H9 (cell line): ENCODE measurements around the gene PANX2. TPM values are rescaled to one million over a fixed set of nuclear protein-coding genes. Genes with fewer than 3 reads are reported as not detected.

Experiments
- DNase-seq: peaks from one replicate; pipeline ENCODE4 v3.0.0-alpha.2; 2017
- H2AFZ ChIP-seq: one replicate; pipeline ENCODE4 v1.6.1; 2013; ENCODE audit warnings: mild to moderate bottlenecking, low read length, control low read depth, moderate library complexity
- H2AK5ac ChIP-seq: 2 replicates; pipeline ENCODE4 v1.6.1; 2013; ENCODE audit warnings: low read length, control low read depth, mixed read lengths; ENCODE audit not compliant: insufficient read length
- H2BK120ac ChIP-seq: one replicate; pipeline ENCODE4 v1.6.1; 2013; ENCODE audit warnings: low read depth, mild to moderate bottlenecking, low read length, control low read depth, inconsistent platforms; ENCODE audit not compliant: poor library complexity, severe bottlenecking
- H2BK12ac ChIP-seq: 2 replicates; pipeline ENCODE4 v1.6.1; 2013; ENCODE audit warnings: low read length, control low read depth, mixed read lengths, low read depth; ENCODE audit not compliant: insufficient read length
- H2BK15ac ChIP-seq: 2 replicates; pipeline ENCODE4 v1.6.1; 2013; ENCODE audit warnings: low read depth, low read length, control low read depth
- H2BK20ac ChIP-seq: one replicate; pipeline ENCODE4 v1.6.1; 2013; ENCODE audit warnings: low read depth, mild to moderate bottlenecking, low read length, control low read depth, inconsistent platforms; ENCODE audit not compliant: poor library complexity, severe bottlenecking
- H2BK5ac ChIP-seq: 2 replicates; pipeline ENCODE4 v1.6.1; 2013; ENCODE audit warnings: low read length, control low read depth, mixed read lengths; ENCODE audit not compliant: insufficient read length
- H3K14ac ChIP-seq: 2 replicates; pipeline ENCODE4 v1.6.1; 2013; ENCODE audit warnings: low read length, control low read depth; ENCODE audit not compliant: insufficient read depth
- H3K18ac ChIP-seq: 2 replicates; pipeline ENCODE4 v1.6.1; 2013; ENCODE audit warnings: low read depth, mild to moderate bottlenecking, mixed read lengths, low read length, control low read depth; ENCODE audit not compliant: insufficient read length
- H3K23ac ChIP-seq: 2 replicates; pipeline ENCODE4 v1.6.1; 2013; ENCODE audit warnings: low read length, control low read depth, mixed read lengths, low read depth; ENCODE audit not compliant: insufficient read length
- H3K23me2 ChIP-seq: 2 replicates; pipeline ENCODE4 v1.6.1; 2013; ENCODE audit warnings: low read depth, mild to moderate bottlenecking, mixed read lengths, low read length, control low read depth; ENCODE audit not compliant: insufficient read length, poor library complexity, severe bottlenecking
- H3K27ac ChIP-seq: 2 replicates; pipeline ENCODE4 v1.5.1; 2013; ENCODE audit warnings: low read length, control low read depth, mixed read lengths, low read depth; ENCODE audit not compliant: insufficient read length
- H3K27me3 ChIP-seq: 2 replicates; pipeline ENCODE4 v1.6.1; 2013; ENCODE audit warnings: low read length, control low read depth, inconsistent platforms; ENCODE audit not compliant: insufficient read depth
- H3K4ac ChIP-seq: 2 replicates; pipeline ENCODE4 v1.6.1; 2013; ENCODE audit warnings: low read depth, mild to moderate bottlenecking, control low read depth, inconsistent platforms, low read length, moderate library complexity
- H3K4me1 ChIP-seq: 2 replicates; pipeline ENCODE4 v1.6.1; 2013; ENCODE audit warnings: low read length, control low read depth, inconsistent platforms; ENCODE audit not compliant: insufficient read depth
- H3K4me2 ChIP-seq: 2 replicates; pipeline ENCODE4 v1.6.1; 2013; ENCODE audit warnings: low read length, control low read depth, mixed read lengths; ENCODE audit not compliant: insufficient read length, insufficient read depth
- H3K56ac ChIP-seq: 2 replicates; pipeline ENCODE4 v1.6.1; 2013; ENCODE audit warnings: low read depth, mild to moderate bottlenecking, mixed read lengths, low read length, control low read depth; ENCODE audit not compliant: insufficient read length
- H3K79me1 ChIP-seq: 2 replicates; pipeline ENCODE4 v1.6.1; 2013; ENCODE audit warnings: low read depth, mild to moderate bottlenecking, moderate library complexity, low read length, control low read depth, inconsistent platforms; ENCODE audit not compliant: insufficient read depth, poor library complexity, severe bottlenecking
- H3K79me2 ChIP-seq: 2 replicates; pipeline ENCODE4 v1.6.1; 2013; ENCODE audit warnings: low read length, control low read depth, inconsistent platforms; ENCODE audit not compliant: insufficient read depth
- H3K9ac ChIP-seq: 2 replicates; pipeline ENCODE4 v1.6.1; 2013; ENCODE audit warnings: low read length, control low read depth, mixed read lengths; ENCODE audit not compliant: insufficient read length; ENCODE audit errors: extremely low read depth
- H3K9me3 ChIP-seq: one replicate; pipeline ENCODE4 v1.6.1; 2013; ENCODE audit warnings: low read depth, low read length, inconsistent platforms; ENCODE audit not compliant: control insufficient read depth
- H3T11ph ChIP-seq: one replicate; pipeline ENCODE4 v1.6.1; 2013; ENCODE audit warnings: mild to moderate bottlenecking, low read length, control low read depth, inconsistent platforms
- H4K20me1 ChIP-seq: one replicate; pipeline ENCODE4 v1.6.1; 2013; ENCODE audit not compliant: control insufficient read depth, insufficient read length, insufficient read depth
- H4K5ac ChIP-seq: 2 replicates; pipeline ENCODE4 v1.6.1; 2013; ENCODE audit warnings: low read depth, mild to moderate bottlenecking, mixed read lengths, low read length, control low read depth; ENCODE audit not compliant: insufficient read length
- H4K8ac ChIP-seq: replicated peaks from 2 replicates; pipeline ENCODE4 v1.6.1; 2013; ENCODE audit warnings: low read length, control low read depth, mixed read lengths, low read depth; ENCODE audit not compliant: insufficient read length
- H4K91ac ChIP-seq: 2 replicates; pipeline ENCODE4 v1.6.1; 2013; ENCODE audit warnings: low read depth, mild to moderate bottlenecking, moderate library complexity, mixed read lengths, low read length, control low read depth; ENCODE audit not compliant: insufficient read length
- H3K27ac Mint-ChIP-seq, 3 experiments: 2 replicates in 2 of 3; 3 replicates in 1 of 3; pipeline ENCODE4 v1.8.0; 2020 to 2021; ENCODE audit warnings: mixed read lengths in 3 of 3, mild to moderate bottlenecking in 1 of 3, moderate library complexity in 1 of 3
- H3K27me3 Mint-ChIP-seq: 2 replicates; pipeline ENCODE4 v1.8.0; 2021; ENCODE audit warnings: low read depth, mild to moderate bottlenecking, moderate library complexity, mixed read lengths
- H3K36me3 Mint-ChIP-seq, 3 experiments: 2 replicates in 2 of 3; 3 replicates in 1 of 3; pipeline ENCODE4 v1.8.0; 2020 to 2021; ENCODE audit warnings: low read depth in 3 of 3, mixed read lengths in 3 of 3; ENCODE audit not compliant: insufficient read depth in 1 of 3
- H3K4me1 Mint-ChIP-seq, 2 experiments: 2 replicates each; pipeline ENCODE4 v1.8.0; 2020; ENCODE audit warnings: mixed read lengths in 2 of 2
- H3K4me3 Mint-ChIP-seq, 2 experiments: 2 replicates in 1 of 2; 3 replicates in 1 of 2; pipeline ENCODE4 v1.8.0; 2020 to 2021; ENCODE audit warnings: mild to moderate bottlenecking in 2 of 2, mixed read lengths in 2 of 2, moderate library complexity in 1 of 2
- H3K9me3 Mint-ChIP-seq, 2 experiments: 2 replicates in 1 of 2; 3 replicates in 1 of 2; pipeline ENCODE4 v1.8.0; 2020; ENCODE audit warnings: mild to moderate bottlenecking in 2 of 2, mixed read lengths in 2 of 2, moderate library complexity in 1 of 2
- CTCF ChIP-seq: fragments of 200-600 bp; sonication (generic); conservative IDR thresholded peaks from 3 replicates; pipeline ENCODE4 v1.8.0; 2021; ENCODE audit warnings: antibody characterized with exemption, mild to moderate bottlenecking
- WGBS: extraction: QIAGEN DNeasy Blood & Tissue Kit; methylation state at CpG from one replicate; pipeline ENCODE4 v1.1.7; 2013; ENCODE audit warnings: missing lambda C conversion rate, low lambda C conversion rate, mixed read lengths; ENCODE audit not compliant: insufficient read length; ENCODE audit errors: extremely low coverage; 5-methylcytosine and 5-hydroxymethylcytosine counted together
- total RNA-seq: library from RNA; stranded (reverse); gene quantifications from 2 replicates; pipeline ENCODE4 v1.2.1, GENCODE V29; 2021

The PANX2 gene
- total RNA-seq, 1 experiment from 2014 or later: 8.0 TPM

- Histone ChIP-seq H3K4me2 (no peak overlapping the region), H2BK120ac (no peak overlapping the region), H2BK20ac (no peak overlapping the region), H2BK15ac (no peak overlapping the region), H2BK12ac (no peak overlapping the region), H3K56ac (no peak overlapping the region), H3T11ph (no peak overlapping the region), H3K27ac (no peak overlapping the region), H3K9me3 (no peaks in the 10 kb centered on the region), H4K8ac (no peak overlapping the region), H2BK5ac (no peak overlapping the region), H2AFZ (no peak overlapping the region), H3K27me3 (no peaks in the 10 kb centered on the region), H3K79me1 (no peaks in the 10 kb centered on the region), H4K5ac (no peak overlapping the region), H4K20me1 (no peaks in the 10 kb centered on the region), H3K4me1 (no peaks in the 10 kb centered on the region), H3K23ac (no peak overlapping the region), H2AK5ac (no peak overlapping the region), H3K18ac (no peak overlapping the region), H3K14ac (no peak overlapping the region), H3K4ac (no peak overlapping the region), H3K23me2 (no peaks in the 10 kb centered on the region), H4K91ac (no peak overlapping the region), H3K9ac (no peak overlapping the region), H3K79me2 (peaks cover 3% of the 10 kb centered on the region; the same call in 1 of the 2 replicates)
- H3K9me3 Mint-ChIP-seq: peaks cover 0 to 8% of the 10 kb centered on the region in 2 experiments; a peak in 1 of 5 replicates
- no CpG with 5 or more reads among the region's 14 CpGs for WGBS
- no peaks in the 10 kb centered on the region for H3K27me3 Mint-ChIP-seq
- TF ChIP-seq CTCF: no peak
- DNase-seq: no peak
- no peak overlapping the region for H3K4me3 Mint-ChIP-seq
- H3K4me1 Mint-ChIP-seq: peaks cover 2 to 4% of the 10 kb centered on the region in 2 experiments; a peak in 2 of 4 replicates
- H3K36me3 Mint-ChIP-seq: peaks cover 30 to 67% (median 65%) of the 10 kb centered on the region in 3 experiments; a peak in 6 of 7 replicates
- H3K27ac Mint-ChIP-seq: peak overlapping the region in 1 of 3 experiments; percentile 29; a peak in 1 of 7 replicates
Observed at GRCh38 chr22:50211147-50211546, 40.6 kb downstream of the PANX2 start.
